Ishikawa (cell line): ENCODE measurements around the gene SH2D4B.

Experiments used
- CEBPB ChIP-seq: IDR thresholded peaks from 2 replicates; pipeline ENCODE4 v1.6.1; 2012
- CREB1 ChIP-seq: IDR thresholded peaks from 2 replicates; pipeline ENCODE4 v1.6.1; 2012; ENCODE audit warnings: low read depth
- EGR1 ChIP-seq: IDR thresholded peaks from 2 replicates; pipeline ENCODE4 v1.6.1; 2012
- EP300 ChIP-seq: IDR thresholded peaks from 2 replicates; pipeline ENCODE4 v1.6.1; 2012; ENCODE audit warnings: borderline replicate concordance
- FOXM1 ChIP-seq: IDR thresholded peaks from 2 replicates; pipeline ENCODE4 v1.6.1; 2012; ENCODE audit warnings: low read depth, borderline replicate concordance
- NFIC ChIP-seq: IDR thresholded peaks from 2 replicates; pipeline ENCODE4 v1.6.1; 2012
- RAD21 ChIP-seq: IDR thresholded peaks from 2 replicates; pipeline ENCODE4 v1.6.1; 2012; ENCODE audit warnings: low read depth
- TAF1 ChIP-seq: IDR thresholded peaks from 2 replicates; pipeline ENCODE4 v1.6.1; 2012; ENCODE audit warnings: low read depth, mild to moderate bottlenecking
- TCF12 ChIP-seq: IDR thresholded peaks from 2 replicates; pipeline ENCODE4 v1.6.1; 2012; ENCODE audit warnings: low read depth
- TEAD4 ChIP-seq: IDR thresholded peaks from 2 replicates; pipeline ENCODE4 v1.6.1; 2012
- YY1 ChIP-seq: IDR thresholded peaks from 2 replicates; pipeline ENCODE4 v1.6.1; 2012; ENCODE audit warnings: low read depth
- ZBTB7A ChIP-seq: IDR thresholded peaks from 2 replicates; pipeline ENCODE4 v1.6.1; 2012; ENCODE audit warnings: low read depth
- TF ChIP-seq, protein P1 (sequence below): IDR thresholded peaks from 2 replicates; pipeline ENCODE4 v1.6.1; 2012
- TF ChIP-seq, protein P2 (sequence below): IDR thresholded peaks from 2 replicates; pipeline ENCODE4 v1.6.1; 2012; ENCODE audit warnings: low read depth, mild to moderate bottlenecking
- TF ChIP-seq, protein P3 (sequence below): IDR thresholded peaks from 2 replicates; pipeline ENCODE4 v1.6.1; 2012

SH2D4B gene

DNA sequence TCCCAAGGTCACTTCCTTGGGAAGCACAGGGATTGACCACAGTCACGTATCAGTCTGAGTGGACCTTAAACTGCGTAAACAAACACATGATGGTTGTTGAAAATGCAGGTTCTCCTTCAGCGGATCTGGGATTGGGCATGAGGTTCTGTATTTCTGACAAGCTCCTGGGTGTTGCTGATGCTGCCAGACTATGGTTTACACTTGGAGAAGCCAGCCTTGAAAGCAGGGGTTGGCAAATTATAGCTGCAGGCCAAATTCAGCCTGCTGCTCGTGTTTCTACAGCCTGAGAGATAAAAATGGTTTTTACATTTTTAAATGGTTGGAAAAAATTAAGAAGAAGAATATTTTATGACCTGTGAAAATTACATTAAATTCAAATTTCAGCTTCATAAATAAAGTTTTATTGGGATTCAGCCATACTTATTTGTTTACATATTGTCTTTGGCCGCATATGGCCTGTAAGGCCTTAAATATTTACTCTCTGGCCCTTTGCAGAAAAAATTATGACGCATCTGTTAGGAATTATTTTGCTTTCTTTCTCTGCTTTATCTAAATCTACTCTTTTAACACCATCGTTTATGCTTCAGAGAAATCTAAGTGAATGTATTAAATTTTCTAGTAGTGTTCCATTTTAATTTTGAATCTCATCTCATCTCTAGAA is 109.6 kb downstream of the SH2D4B start:
- TF ChIP-seq FOXM1 = no peak
- no peak for TF ChIP-seq TAF1
- TF ChIP-seq, protein P1, sequence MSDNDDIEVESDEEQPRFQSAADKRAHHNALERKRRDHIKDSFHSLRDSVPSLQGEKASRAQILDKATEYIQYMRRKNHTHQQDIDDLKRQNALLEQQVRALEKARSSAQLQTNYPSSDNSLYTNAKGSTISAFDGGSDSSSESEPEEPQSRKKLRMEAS = no peak
- no peak for TF ChIP-seq CEBPB
- TF ChIP-seq, protein P2, sequence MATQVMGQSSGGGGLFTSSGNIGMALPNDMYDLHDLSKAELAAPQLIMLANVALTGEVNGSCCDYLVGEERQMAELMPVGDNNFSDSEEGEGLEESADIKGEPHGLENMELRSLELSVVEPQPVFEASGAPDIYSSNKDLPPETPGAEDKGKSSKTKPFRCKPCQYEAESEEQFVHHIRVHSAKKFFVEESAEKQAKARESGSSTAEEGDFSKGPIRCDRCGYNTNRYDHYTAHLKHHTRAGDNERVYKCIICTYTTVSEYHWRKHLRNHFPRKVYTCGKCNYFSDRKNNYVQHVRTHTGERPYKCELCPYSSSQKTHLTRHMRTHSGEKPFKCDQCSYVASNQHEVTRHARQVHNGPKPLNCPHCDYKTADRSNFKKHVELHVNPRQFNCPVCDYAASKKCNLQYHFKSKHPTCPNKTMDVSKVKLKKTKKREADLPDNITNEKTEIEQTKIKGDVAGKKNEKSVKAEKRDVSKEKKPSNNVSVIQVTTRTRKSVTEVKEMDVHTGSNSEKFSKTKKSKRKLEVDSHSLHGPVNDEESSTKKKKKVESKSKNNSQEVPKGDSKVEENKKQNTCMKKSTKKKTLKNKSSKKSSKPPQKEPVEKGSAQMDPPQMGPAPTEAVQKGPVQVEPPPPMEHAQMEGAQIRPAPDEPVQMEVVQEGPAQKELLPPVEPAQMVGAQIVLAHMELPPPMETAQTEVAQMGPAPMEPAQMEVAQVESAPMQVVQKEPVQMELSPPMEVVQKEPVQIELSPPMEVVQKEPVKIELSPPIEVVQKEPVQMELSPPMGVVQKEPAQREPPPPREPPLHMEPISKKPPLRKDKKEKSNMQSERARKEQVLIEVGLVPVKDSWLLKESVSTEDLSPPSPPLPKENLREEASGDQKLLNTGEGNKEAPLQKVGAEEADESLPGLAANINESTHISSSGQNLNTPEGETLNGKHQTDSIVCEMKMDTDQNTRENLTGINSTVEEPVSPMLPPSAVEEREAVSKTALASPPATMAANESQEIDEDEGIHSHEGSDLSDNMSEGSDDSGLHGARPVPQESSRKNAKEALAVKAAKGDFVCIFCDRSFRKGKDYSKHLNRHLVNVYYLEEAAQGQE = no peak
- no peak for TF ChIP-seq EP300
- TF ChIP-seq TCF12 = no peak
- no peak for TF ChIP-seq EGR1
- TF ChIP-seq ZBTB7A = no peak
- no peak for TF ChIP-seq YY1

DNA sequence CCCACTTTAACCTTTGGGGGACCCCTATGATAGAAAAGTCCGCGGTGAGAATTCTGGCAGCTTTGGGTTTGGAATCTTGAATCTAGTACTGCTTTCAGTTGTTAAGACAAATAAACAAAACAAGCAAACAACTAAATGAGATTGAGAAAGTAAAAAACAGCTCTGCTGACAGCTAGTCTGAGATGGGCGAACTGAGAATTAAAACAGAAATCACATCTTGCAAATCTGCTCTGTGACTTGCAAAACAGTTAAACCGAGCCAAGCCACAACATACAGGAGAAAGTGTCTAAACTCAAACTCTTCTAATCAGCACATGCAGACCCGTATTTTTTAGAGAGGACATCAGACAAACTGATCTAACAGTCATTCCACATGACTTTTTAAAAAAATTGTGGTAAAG is 110.4 kb downstream of the SH2D4B start:
- TF ChIP-seq YY1 = no peak
- no peak for TF ChIP-seq TCF12
- TF ChIP-seq CEBPB = no peak
- TF ChIP-seq TEAD4 = no peak

DNA sequence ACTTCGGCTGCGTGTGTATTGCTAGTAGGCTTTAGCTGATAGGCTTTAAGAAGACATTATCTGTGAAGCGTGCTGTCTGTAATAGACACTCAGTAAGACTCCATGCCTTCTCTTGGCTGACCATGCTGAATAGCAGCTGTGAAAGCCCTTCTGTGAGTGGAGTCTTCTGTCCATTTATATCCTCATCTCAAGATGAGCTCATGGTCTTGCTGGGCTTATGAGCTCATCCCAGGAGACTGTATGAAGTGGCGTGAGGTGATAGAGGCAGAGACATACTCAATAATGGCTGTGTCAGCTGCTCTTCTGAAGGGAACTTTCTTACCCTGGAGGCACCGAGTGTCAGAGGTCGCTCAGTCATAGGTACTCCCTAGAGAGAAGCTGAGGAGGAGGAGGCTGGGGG is 111.5 kb downstream of the SH2D4B start:
- TF ChIP-seq TAF1 (no peak), EGR1 (no peak), RAD21 (no peak), CEBPB (no peak), YY1 (no peak), CREB1 (no peak), EP300 (no peak), ZBTB7A (no peak), FOXM1 (no peak), NFIC (no peak), TEAD4 (no peak), TCF12 (no peak)
- TF ChIP-seq, protein P2 = no peak
- TF ChIP-seq, protein P3, sequence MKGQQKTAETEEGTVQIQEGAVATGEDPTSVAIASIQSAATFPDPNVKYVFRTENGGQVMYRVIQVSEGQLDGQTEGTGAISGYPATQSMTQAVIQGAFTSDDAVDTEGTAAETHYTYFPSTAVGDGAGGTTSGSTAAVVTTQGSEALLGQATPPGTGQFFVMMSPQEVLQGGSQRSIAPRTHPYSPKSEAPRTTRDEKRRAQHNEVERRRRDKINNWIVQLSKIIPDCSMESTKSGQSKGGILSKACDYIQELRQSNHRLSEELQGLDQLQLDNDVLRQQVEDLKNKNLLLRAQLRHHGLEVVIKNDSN = no peak
- TF ChIP-seq, protein P1 = no peak

DNA sequence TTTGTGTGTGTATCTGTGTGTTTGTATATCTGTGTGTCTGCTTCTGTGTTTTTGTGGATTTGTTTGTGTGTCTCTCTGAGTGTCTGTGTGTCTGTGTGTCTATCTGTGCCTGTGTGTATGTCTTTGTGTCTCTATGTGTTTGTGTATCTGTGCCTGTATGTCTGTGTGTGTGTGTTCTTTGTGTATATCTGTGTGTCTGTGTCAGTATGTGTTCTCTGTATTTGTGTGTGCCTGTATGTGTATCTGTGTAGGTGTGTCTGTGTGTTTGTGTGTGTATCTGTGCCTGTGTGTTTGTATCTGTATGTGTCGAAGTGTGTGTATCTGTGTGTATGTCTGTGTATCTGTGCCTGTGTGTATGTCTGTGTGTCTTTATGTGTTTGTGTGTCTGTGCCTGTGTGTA is 118.2 kb downstream of the SH2D4B start:
- TF ChIP-seq NFIC (no peak), EGR1 (no peak), FOXM1 (no peak), CREB1 (no peak), RAD21 (no peak), TAF1 (no peak), ZBTB7A (no peak), TCF12 (no peak), TEAD4 (no peak), CEBPB (no peak), EP300 (no peak), YY1 (no peak)
- TF ChIP-seq, protein P3 = no peak
- TF ChIP-seq, protein P2 = no peak
- TF ChIP-seq, protein P1 = no peak
